ENCODE results near the gene DLX6.

- TF ChIP-seq CTCF (IDR thresholded peaks at IDR 0.05; ENCODE audit: low read depth, low read length) (no peak), EZH2phosphoT487 (IDR thresholded peaks at IDR 0.05; ENCODE audit: low read depth) (no peak)
Observed at GRCh38 chr7:97018791-97019531, 13.6 kb downstream of the DLX6 start.

All from OCI-LY3 (cell line).